Activated CD4-positive, CD25-positive, alpha-beta regulatory T cell treated with anti-CD3 and anti-CD28 coated beads, Interleukin-2, amount 50 U/mL, for 72 hours (primary cell): Measurements from ENCODE around the gene ANO1.

ENCODE experiments used
- DNase-seq: peaks from one replicate; pipeline ENCODE4 v3.0.0; 2021

Gene ANO1

GRCh38 chr11:70226183-70226582 lies 148.1 kb downstream of the ANO1 start:
- DNase-seq: no peak

GRCh38 chr11:70226967-70227366 lies 148.8 kb downstream of the ANO1 start:
- DNase-seq: no peak

DNA sequence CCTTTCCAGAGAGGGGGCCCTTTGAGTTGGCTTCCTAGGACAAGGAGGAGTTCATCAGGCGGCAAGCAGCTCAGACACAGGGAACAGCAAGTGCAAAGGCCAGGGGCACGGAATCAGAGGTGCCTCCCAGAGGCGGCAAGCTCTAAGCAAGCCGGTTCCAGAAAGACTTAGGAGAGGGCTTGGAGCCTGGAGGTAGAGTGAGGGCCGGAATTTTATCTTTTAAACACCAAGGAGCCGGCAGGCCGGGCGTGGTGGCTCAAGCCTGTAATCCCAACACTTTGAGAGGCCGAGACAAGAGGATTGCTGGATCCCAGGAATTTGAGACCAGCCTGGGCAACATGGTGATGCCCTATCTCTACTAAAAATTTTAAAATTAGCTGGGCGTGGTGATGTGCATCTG lies 151.6 kb downstream of the ANO1 start:
- DNase-seq: no peak

DNA sequence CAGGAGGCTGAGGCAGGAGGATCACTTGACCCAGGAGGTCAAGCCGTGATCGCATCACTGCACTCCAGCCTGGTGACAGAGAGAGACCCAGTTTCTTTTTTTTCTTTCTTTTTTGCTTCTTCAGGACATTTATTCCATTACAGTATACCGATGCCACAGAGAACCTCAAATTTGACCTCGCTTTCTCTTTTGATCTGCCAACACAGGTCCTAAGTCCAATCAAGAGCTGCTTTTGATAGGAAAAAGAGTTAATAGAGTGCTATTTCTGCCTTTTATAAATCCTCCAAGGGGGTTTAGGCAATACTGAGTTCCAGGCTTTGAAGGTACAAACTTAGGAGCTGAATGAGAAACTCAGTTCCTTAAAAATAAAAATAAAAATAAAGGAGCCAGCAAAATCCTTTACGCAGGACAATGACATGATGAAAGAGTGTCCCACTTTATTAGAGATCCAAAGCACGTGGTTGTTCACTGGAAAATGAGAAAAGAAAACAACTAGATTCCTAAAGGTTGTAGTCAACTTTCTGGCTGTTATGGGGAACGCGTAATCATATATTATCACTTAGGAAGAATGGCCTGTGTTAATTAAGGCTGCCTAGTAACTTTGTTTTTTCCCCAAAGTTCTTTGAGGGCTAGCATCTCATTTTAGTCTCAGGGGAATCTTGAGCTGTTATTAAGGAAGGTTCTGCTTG lies 152.2 kb downstream of the ANO1 start:
- no peak for DNase-seq

DNA sequence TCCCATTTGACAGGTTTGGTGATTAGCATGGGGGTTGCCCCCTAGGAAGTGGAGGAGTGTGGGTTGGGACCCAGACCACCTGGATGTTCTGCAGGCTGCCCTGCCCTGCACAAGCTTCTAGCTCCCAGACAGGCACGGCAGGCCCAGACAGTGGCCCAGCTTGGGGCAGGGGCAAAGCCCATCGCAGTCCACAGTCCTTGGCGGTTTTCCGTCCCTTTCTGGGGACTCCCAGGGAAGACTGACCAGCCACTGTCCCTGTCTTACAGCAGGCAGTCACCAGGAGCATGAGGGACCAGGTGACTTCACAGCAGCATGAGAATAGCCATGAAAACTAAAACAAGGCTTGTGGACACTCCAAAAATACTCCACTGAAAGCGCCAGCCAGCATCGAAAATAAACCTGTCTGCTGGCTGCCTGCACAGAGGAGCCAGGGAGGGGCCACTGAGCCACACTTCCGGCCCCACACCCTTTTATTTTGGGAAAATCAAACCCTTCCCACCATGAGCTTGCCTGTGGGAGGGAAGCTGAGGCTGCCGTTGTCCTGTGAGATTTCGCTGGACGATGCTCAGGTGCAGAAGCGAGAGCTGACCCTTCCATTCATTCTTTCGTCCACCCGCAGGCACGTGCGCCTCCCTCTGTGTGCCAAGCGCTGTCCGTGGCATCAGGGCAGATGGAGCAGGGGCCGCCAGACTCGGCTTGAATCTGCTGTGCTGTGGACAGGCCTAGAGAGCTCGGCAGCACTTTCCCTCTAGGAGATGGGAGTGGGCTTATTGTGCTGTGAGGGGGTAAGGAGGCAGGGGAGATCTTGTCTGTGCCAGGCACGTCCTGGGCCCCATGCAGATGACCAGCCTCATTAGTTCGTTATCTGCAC lies 153.0 kb downstream of the ANO1 start:
- no peak for DNase-seq

GRCh38 chr11:70233034-70233433 lies 154.9 kb downstream of the ANO1 start:
- no peak for DNase-seq

- DNase-seq: no peak
Observed at GRCh38 chr11:70233511-70233934, 155.4 kb downstream of the ANO1 start.

DNA sequence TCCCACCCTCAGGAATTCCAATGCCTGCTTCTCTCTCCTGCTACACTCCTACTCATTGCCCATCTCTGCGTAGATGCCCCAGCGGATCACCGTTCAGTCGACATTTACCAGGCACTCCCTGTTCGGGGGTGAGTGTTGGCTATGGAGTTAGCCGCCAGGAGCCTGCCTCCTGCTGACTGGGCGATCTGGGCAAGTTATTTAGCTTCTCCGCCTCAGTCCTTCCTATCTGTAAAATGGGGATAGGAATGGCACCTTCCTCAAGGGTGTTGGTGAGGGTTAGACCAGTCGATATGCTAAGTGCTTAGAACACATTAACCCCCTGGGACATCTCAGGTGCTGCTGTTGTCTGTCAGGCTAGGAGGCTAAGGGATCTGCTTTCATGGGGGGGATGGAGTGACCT lies 155.8 kb downstream of the ANO1 start:
- DNase-seq: no peak
